A549 (cell line): ENCODE results near the gene NGFR. TPM values are rescaled to one million over a fixed set of nuclear protein-coding genes. Genes with fewer than 3 reads are reported as not detected.
"Not testable (repeated sequence)": the region's sequence is repeated elsewhere in the genome, so short reads cannot be mapped to it uniquely, and the experiment has no call there.

Experiments used
- ATAC-seq, 2 experiments: fragments of 200-7000 bp in 1 of 2; fragments of >200 bp in 1 of 2; cut with Nextera tagmentation in 1 of 2; cut with Tn5 transposase in 1 of 2; 3 replicates each; pipeline versions ENCODE4 v1.8.0 to v1.9.1; 2018 to 2020; ENCODE audit warnings: mild to moderate bottlenecking in 1 of 2, moderate library complexity in 1 of 2
- CTCF ChIA-PET: fragments of 300-600 bp; sonication (Branson Sonifier 250); formaldehyde crosslinking; extraction: SDS; loops from one replicate; lab custom pipeline; 2021; ENCODE audit warnings: antibody characterized with exemption, inconsistent platforms; lab: Yijun Ruan, JAX
- POLR2A ChIA-PET: fragments of 350-600 bp; formaldehyde crosslinking; extraction: SDS; loops from one replicate; lab custom pipeline; 2021; ENCODE audit warnings: antibody characterized with exemption, inconsistent platforms; lab: Yijun Ruan, JAX
- DNase-seq, 2 experiments: peaks; one replicate each; pipeline versions ENCODE4 v3.0.0 to v3.0.0-alpha.2; 2011 to 2016; ENCODE audit warnings: low read depth in 1 of 2, low spot score in 1 of 2
- FAIRE-seq: peaks from 2 replicates; lab custom pipeline; 2011; peaks lifted over from hg19 to GRCh38; lab: Jason Lieb, UNC
- H3K27ac ChIP-seq, 2 experiments: fragments of >200 bp; sonication (Bioruptor Twin); formaldehyde crosslinking; 3 replicates each; pipeline ENCODE4 v1.5.1; 2016 to 2017
- H3K4me1 ChIP-seq: fragments of >200 bp; sonication (Bioruptor Twin); formaldehyde crosslinking; 3 replicates; pipeline ENCODE4 v1.6.1; 2016
- H3K4me2 ChIP-seq: fragments of >200 bp; sonication (Bioruptor Twin); formaldehyde crosslinking; 3 replicates; pipeline ENCODE4 v1.6.1; 2016
- H3K4me3 ChIP-seq: fragments of >200 bp; sonication (Bioruptor Twin); formaldehyde crosslinking; 3 replicates; pipeline ENCODE4 v1.5.1; 2016
- H3K9me3 ChIP-seq: fragments of >200 bp; sonication (Bioruptor Twin); formaldehyde crosslinking; 3 replicates; pipeline ENCODE4 v1.6.1; 2016
- ATOH8 ChIP-seq: fragments of 250-450 bp; sonication (Bioruptor Pico); IDR thresholded peaks from 2 replicates; pipeline ENCODE4 v1.5.0; 2020; ENCODE audit warnings: low read depth, mild to moderate bottlenecking, moderate library complexity
- BCL3 ChIP-seq: fragments of >200 bp; sonication (Bioruptor Twin); formaldehyde crosslinking; IDR thresholded peaks from 3 replicates; pipeline ENCODE4 v1.6.1; 2016
- BHLHE40 ChIP-seq: IDR thresholded peaks from 2 replicates; pipeline ENCODE4 v1.6.1; 2012; ENCODE audit warnings: low read depth, low read length, inconsistent platforms
- CBX2 ChIP-seq: fragments of 200-600 bp; sonication (generic); IDR thresholded peaks from 2 replicates; pipeline ENCODE4 v1.6.1; 2016; ENCODE audit warnings: low read depth, mild to moderate bottlenecking, borderline replicate concordance
- CHD2 ChIP-seq: fragments of 150-350 bp; IDR thresholded peaks from 2 replicates; pipeline ENCODE4 v1.6.1; 2014; ENCODE audit warnings: low read length; ENCODE audit not compliant: partially characterized antibody
- CTCF ChIP-seq: fragments of >200 bp; sonication (Bioruptor Twin); formaldehyde crosslinking; IDR thresholded peaks from 3 replicates; pipeline ENCODE4 v1.5.1; 2016
- EHF ChIP-seq: fragments of 250-450 bp; sonication (Bioruptor Pico); IDR thresholded peaks from 2 replicates; pipeline ENCODE4 v1.5.0; 2020; ENCODE audit warnings: mild to moderate bottlenecking
- EHMT2 ChIP-seq: fragments of 200-600 bp; sonication (generic); IDR thresholded peaks from 2 replicates; pipeline ENCODE4 v1.6.1; 2016; ENCODE audit warnings: antibody characterized with exemption, low read depth, mild to moderate bottlenecking, moderate library complexity
- ESRRA ChIP-seq: fragments of 150-350 bp; IDR thresholded peaks from 2 replicates; pipeline ENCODE4 v1.6.1; 2014; ENCODE audit warnings: mild to moderate bottlenecking, low read length, borderline replicate concordance
- FOSB ChIP-seq: fragments of 250-450 bp; sonication (Bioruptor Pico); IDR thresholded peaks from 2 replicates; pipeline ENCODE4 v1.5.0; 2020; ENCODE audit warnings: mild to moderate bottlenecking, moderate library complexity
- FOSL2 ChIP-seq, 2 experiments: fragments of 450-650 bp in 1 of 2; fragments of >200 bp in 1 of 2; sonication (Bioruptor Twin) in 1 of 2; formaldehyde crosslinking; IDR thresholded peaks; 2 replicates each; pipeline versions ENCODE4 v1.5.0 to v1.6.1; 2016 to 2020; ENCODE audit warnings: mild to moderate bottlenecking in 1 of 2, moderate library complexity in 1 of 2
- HDAC2 ChIP-seq: fragments of 200-600 bp; sonication (generic); IDR thresholded peaks from 2 replicates; pipeline ENCODE4 v1.6.1; 2016
- HES2 ChIP-seq: fragments of >200 bp; sonication (Bioruptor Twin); formaldehyde crosslinking; IDR thresholded peaks from 2 replicates; pipeline ENCODE4 v1.6.1; 2016
- JUN ChIP-seq, 2 experiments: fragments of >200 bp; sonication (Bioruptor Twin); formaldehyde crosslinking; IDR thresholded peaks; 2 replicates in 1 of 2; 3 replicates in 1 of 2; pipeline ENCODE4 v1.6.1; 2016 to 2017
- KDM1A ChIP-seq: fragments of 200-600 bp; sonication (generic); IDR thresholded peaks from 2 replicates; pipeline ENCODE4 v1.6.1; 2016; ENCODE audit warnings: low read depth, mild to moderate bottlenecking
- MAX ChIP-seq: IDR thresholded peaks from 2 replicates; pipeline ENCODE4 v1.6.1; 2012
- MYC ChIP-seq: IDR thresholded peaks from 2 replicates; pipeline ENCODE4 v1.6.1; 2012; ENCODE audit warnings: mild to moderate bottlenecking, inconsistent platforms, low read length, improper control_type of control experiment, borderline replicate concordance
- NPAS2 ChIP-seq: fragments of 250-450 bp; sonication (Bioruptor Pico); IDR thresholded peaks from 2 replicates; pipeline ENCODE4 v1.8.0; 2022; ENCODE audit warnings: mild to moderate bottlenecking, moderate library complexity, borderline replicate concordance
- RARB ChIP-seq: fragments of 250-450 bp; sonication (Bioruptor Pico); IDR thresholded peaks from 2 replicates; pipeline ENCODE4 v1.8.0; 2021; ENCODE audit warnings: mild to moderate bottlenecking, moderate library complexity
- RCOR1 ChIP-seq: fragments of 150-350 bp; IDR thresholded peaks from 2 replicates; pipeline ENCODE4 v1.6.1; 2014; ENCODE audit warnings: antibody characterized with exemption, low read length, low read depth
- RFX5 ChIP-seq: fragments of 450-650 bp; IDR thresholded peaks from 2 replicates; pipeline ENCODE4 v1.7.1; 2014; ENCODE audit warnings: antibody characterized with exemption, mild to moderate bottlenecking, moderate library complexity
- RNF2 ChIP-seq: fragments of 200-600 bp; sonication (generic); IDR thresholded peaks from 2 replicates; pipeline ENCODE4 v1.6.1; 2016; ENCODE audit warnings: low read depth, mild to moderate bottlenecking, antibody characterized with exemption, moderate library complexity, borderline replicate concordance
- SREBF2 ChIP-seq: fragments of 450-650 bp; IDR thresholded peaks from 2 replicates; pipeline ENCODE4 v1.6.1; 2014; ENCODE audit warnings: mild to moderate bottlenecking, moderate library complexity
- TFCP2L1 ChIP-seq: fragments of 250-450 bp; sonication (Bioruptor Pico); IDR thresholded peaks from 2 replicates; pipeline ENCODE4 v1.5.0; 2021; ENCODE audit warnings: mild to moderate bottlenecking
- ZSCAN20 ChIP-seq: fragments of 250-450 bp; sonication (Bioruptor Pico); IDR thresholded peaks from 2 replicates; pipeline ENCODE4 v1.8.0; 2022; ENCODE audit warnings: mild to moderate bottlenecking, moderate library complexity
- WGBS: methylation state at CpG from one replicate; pipeline ENCODE4 v1.1.6; 2017; ENCODE audit errors: missing lambda C conversion rate; 5-methylcytosine and 5-hydroxymethylcytosine counted together
- polyA plus RNA-seq, 4 experiments: library from polyadenylated mRNA; depleted of rRNA in 3 of 4; stranded (reverse); fragments of >200 nt; fragmentation: RNase III in 1 of 4; extraction: RNeasy Plus Mini Kit Qiagen cat#74134 plus additional on column Dnase treatment in 1 of 4; gene quantifications; 2 replicates in 3 of 4; 3 replicates in 1 of 4; pipeline ENCODE4 v1.2.3, GENCODE V29; 2011 to 2017

Gene NGFR
- polyA plus RNA-seq, 2 of the 4 experiments (the other 2 are of a cell fraction): 0.13 to 0.18 TPM

GRCh38 chr17:49549311-49549605 lies 54.2 kb downstream of the NGFR start:
- ChIA-PET CTCF (interaction anchor here (1.2 to 16.1 kb wide), 4 partner anchors 21 to 233 kb away, joined by 3 to 317 read pairs (median 149); partner anchors contain the start of gene NXPH3), POLR2A (no interaction called here)
- ATAC-seq: no peak
- no peaks in the 10 kb centered on the region for H3K9me3 ChIP-seq
- H3K4me2 ChIP-seq: no peak overlapping the region
- no peak overlapping the region for H3K4me3 ChIP-seq
- FAIRE-seq: no peak
- WGBS: 82% methylated on average over 6 of the region's 6 CpGs
- no peak for DNase-seq
- TF ChIP-seq CTCF (no peak), NPAS2 (CRISPR knock-in tag) (no peak), EHMT2 (no peak), HES2 (no peak), BHLHE40 (no peak), EHF (CRISPR knock-in tag) (no peak), SREBF2 (no peak), RNF2 (no peak), MAX (no peak), BCL3 (no peak), TFCP2L1 (CRISPR knock-in tag) (no peak), KDM1A (no peak), HDAC2 (no peak)
- no peaks in the 10 kb centered on the region for H3K4me1 ChIP-seq
- no peak overlapping the region for H3K27ac ChIP-seq

- ATAC-seq: peak in 1 of 2 experiments; percentile 15; a peak in 2 of 6 replicates
- Histone ChIP-seq H3K9me3 (no peaks in the 10 kb centered on the region), H3K27ac (no peak overlapping the region), H3K4me3 (no peak overlapping the region), H3K4me1 (no peaks in the 10 kb centered on the region), H3K4me2 (no peak overlapping the region)
- ChIA-PET POLR2A (no interaction called here), CTCF (interaction anchor here (1.1 to 16.1 kb wide), 6 partner anchors 21 to 234 kb away, joined by 3 to 317 read pairs (median 22); partner anchors contain the start of gene NXPH3)
- FAIRE-seq: no peak
- 79% methylated on average over 18 of the region's 20 CpGs for WGBS
- TF ChIP-seq CBX2 (no peak), FOSB (CRISPR knock-in tag) (no peak), FOSL2 (IDR thresholded peaks at IDR 0.05) (no peak), FOSL2 (CRISPR knock-in tag; IDR thresholded peaks at IDR 0.05) (no peak), JUN (IDR thresholded peaks at IDR 0.05) (no peak), HES2 (no peak), ATOH8 (CRISPR knock-in tag) (no peak), ZSCAN20 (CRISPR knock-in tag) (no peak), RFX5 (no peak), CHD2 (no peak), NPAS2 (CRISPR knock-in tag) (no peak), ESRRA (no peak), RNF2 (no peak), CTCF (no peak), RARB (no peak), MYC (no peak), RCOR1 (no peak)
- no peak for DNase-seq
Measured at GRCh38 chr17:49549691-49550678, 54.9 kb downstream of the NGFR start.

- DNase-seq, H3K4me3 ChIP-seq, ATAC-seq, POLR2A ChIA-PET, H3K27ac ChIP-seq, H3K4me2 ChIP-seq, H3K4me1 ChIP-seq, FAIRE-seq, H3K9me3 ChIP-seq: not testable (repeated sequence)
- CTCF ChIA-PET: interaction anchor here (1.2 to 40.8 kb wide), 6 partner anchors 20 to 152 kb away, joined by 4 to 2008 read pairs (median 149); partner anchors contain the start of genes NXPH3 and SLC35B1
- WGBS: 84% methylated on average over 9 of the region's 9 CpGs
Measured at GRCh38 chr17:49550764-49551163, 55.7 kb downstream of the NGFR start.
